Neural progenitor cell (in vitro differentiated cells): ENCODE results near the gene DCDC1. TPM values are rescaled to one million over a fixed set of nuclear protein-coding genes. Genes with fewer than 3 reads are reported as not detected.
A peak's percentile ranks its signal among the peaks of the same experiment; 100 is the strongest.

Experiments
- DNase-seq: peaks from one replicate; pipeline ENCODE4 v3.0.0-alpha.2; 2016; ENCODE audit warnings: low spot score
- H2AFZ ChIP-seq: fragments of 200-600 bp; sonication (generic); replicated peaks from 2 replicates; pipeline ENCODE4 v1.6.1; 2016; ENCODE audit warnings: antibody characterized with exemption
- H3F3A ChIP-seq: fragments of 200-600 bp; sonication (generic); 2 replicates; pipeline ENCODE4 v1.6.1; 2016; ENCODE audit warnings: antibody characterized with exemption, low read depth
- H3K27ac ChIP-seq: fragments of 200-600 bp; sonication (generic); 2 replicates; pipeline ENCODE4 v1.5.1; 2016; ENCODE audit warnings: mild to moderate bottlenecking
- H3K27me3 ChIP-seq: fragments of 200-600 bp; sonication (generic); 2 replicates; pipeline ENCODE4 v1.6.1; 2016; ENCODE audit warnings: mild to moderate bottlenecking, moderate library complexity
- H3K36me3 ChIP-seq: fragments of 200-600 bp; sonication (generic); 2 replicates; pipeline ENCODE4 v1.5.1; 2016
- H3K4me1 ChIP-seq: fragments of 200-600 bp; sonication (generic); 2 replicates; pipeline ENCODE4 v1.6.1; 2016; ENCODE audit warnings: mixed run types
- H3K4me2 ChIP-seq: fragments of 200-600 bp; sonication (generic); 2 replicates; pipeline ENCODE4 v1.6.1; 2016
- H3K4me3 ChIP-seq: fragments of 200-600 bp; sonication (generic); 2 replicates; pipeline ENCODE4 v1.5.1; 2016
- H3K79me2 ChIP-seq: fragments of 200-600 bp; sonication (generic); 2 replicates; pipeline ENCODE4 v1.6.1; 2016; ENCODE audit warnings: low read depth
- H3K9ac ChIP-seq: fragments of 200-600 bp; sonication (generic); 2 replicates; pipeline ENCODE4 v1.6.1; 2016
- H3K9me3 ChIP-seq: fragments of 200-600 bp; sonication (generic); 2 replicates; pipeline ENCODE4 v1.5.1; 2016; ENCODE audit warnings: low read depth
- H4K20me1 ChIP-seq: fragments of 200-600 bp; sonication (generic); 2 replicates; pipeline ENCODE4 v1.6.1; 2016; ENCODE audit warnings: low read depth
- H3K27ac Mint-ChIP-seq: 3 replicates; pipeline ENCODE4 v1.8.0; 2021; ENCODE audit warnings: mixed read lengths
- H3K27me3 Mint-ChIP-seq: 2 replicates; pipeline ENCODE4 v1.8.0; 2022; ENCODE audit warnings: low read depth, mild to moderate bottlenecking, inconsistent platforms, moderate library complexity, mixed read lengths; ENCODE audit not compliant: insufficient read depth
- H3K36me3 Mint-ChIP-seq: 3 replicates; pipeline ENCODE4 v1.8.0; 2021; ENCODE audit warnings: mixed read lengths
- H3K4me1 Mint-ChIP-seq: 3 replicates; pipeline ENCODE4 v1.8.0; 2021; ENCODE audit warnings: mixed read lengths
- H3K4me3 Mint-ChIP-seq: 3 replicates; pipeline ENCODE4 v1.8.0; 2021; ENCODE audit warnings: mild to moderate bottlenecking, moderate library complexity, mixed read lengths
- H3K9me3 Mint-ChIP-seq: 3 replicates; pipeline ENCODE4 v1.8.0; 2020; ENCODE audit warnings: mixed read lengths
- EZH2 ChIP-seq: fragments of 200-600 bp; sonication (generic); IDR thresholded peaks from 2 replicates; pipeline ENCODE4 v1.6.1; 2017; ENCODE audit warnings: antibody characterized with exemption, mild to moderate bottlenecking, moderate library complexity
- EZH2phosphoT487 ChIP-seq: fragments of 200-600 bp; sonication (generic); IDR thresholded peaks from 2 replicates; pipeline ENCODE4 v1.6.1; 2017; ENCODE audit warnings: antibody characterized with exemption
- total RNA-seq: library from RNA; depleted of rRNA; stranded (reverse); fragments of >200 nt; gene quantifications from 2 replicates; pipeline ENCODE4 v1.2.3, GENCODE V29; 2015; ENCODE audit warnings: low replicate concordance
- TF ChIP-seq, protein P1 (sequence below): fragments of 200-600 bp; sonication (generic); IDR thresholded peaks from 2 replicates; pipeline ENCODE4 v1.5.1; 2017; ENCODE audit warnings: antibody characterized with exemption, mild to moderate bottlenecking

The DCDC1 gene
- total RNA-seq, 1 donor from 2014 or later: 5.0 TPM

DNA sequence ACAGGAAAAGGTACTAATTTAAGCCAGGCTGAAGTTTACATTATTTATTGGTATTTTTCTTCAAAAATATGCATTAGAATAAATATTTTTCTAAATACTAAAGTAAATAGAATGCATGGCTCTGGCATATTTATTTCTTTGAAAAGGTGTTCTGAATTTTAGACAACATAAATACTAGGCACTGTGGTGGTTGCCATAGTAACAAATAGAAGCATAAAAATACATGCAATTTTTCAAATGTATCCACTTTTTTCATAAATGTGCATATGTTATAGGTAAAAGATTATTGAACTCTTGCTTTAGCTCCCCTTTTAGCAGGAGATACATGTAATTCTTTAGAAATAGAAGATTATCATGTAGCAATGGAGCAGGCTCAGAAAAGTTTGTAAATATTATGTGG is 18.4 kb downstream of the DCDC1 start:
- Histone ChIP-seq H3K27ac (no peak overlapping the region), H3K27me3 (no peaks in the 10 kb centered on the region), H2AFZ (no peak overlapping the region), H3F3A (no peaks in the 10 kb centered on the region), H4K20me1 (no peaks in the 10 kb centered on the region), H3K9ac (no peak overlapping the region), H3K4me3 (no peak overlapping the region), H3K79me2 (no peaks in the 10 kb centered on the region), H3K4me2 (no peak overlapping the region), H3K4me1 (no peaks in the 10 kb centered on the region), H3K36me3 (no peaks in the 10 kb centered on the region), H3K9me3 (no peaks in the 10 kb centered on the region)
- H3K9me3 Mint-ChIP-seq: peaks cover 5% of the 10 kb centered on the region
- no peak for DNase-seq
- no peak overlapping the region for H3K4me3 Mint-ChIP-seq
- no peaks in the 10 kb centered on the region for H3K4me1 Mint-ChIP-seq
- TF ChIP-seq, protein P1, sequence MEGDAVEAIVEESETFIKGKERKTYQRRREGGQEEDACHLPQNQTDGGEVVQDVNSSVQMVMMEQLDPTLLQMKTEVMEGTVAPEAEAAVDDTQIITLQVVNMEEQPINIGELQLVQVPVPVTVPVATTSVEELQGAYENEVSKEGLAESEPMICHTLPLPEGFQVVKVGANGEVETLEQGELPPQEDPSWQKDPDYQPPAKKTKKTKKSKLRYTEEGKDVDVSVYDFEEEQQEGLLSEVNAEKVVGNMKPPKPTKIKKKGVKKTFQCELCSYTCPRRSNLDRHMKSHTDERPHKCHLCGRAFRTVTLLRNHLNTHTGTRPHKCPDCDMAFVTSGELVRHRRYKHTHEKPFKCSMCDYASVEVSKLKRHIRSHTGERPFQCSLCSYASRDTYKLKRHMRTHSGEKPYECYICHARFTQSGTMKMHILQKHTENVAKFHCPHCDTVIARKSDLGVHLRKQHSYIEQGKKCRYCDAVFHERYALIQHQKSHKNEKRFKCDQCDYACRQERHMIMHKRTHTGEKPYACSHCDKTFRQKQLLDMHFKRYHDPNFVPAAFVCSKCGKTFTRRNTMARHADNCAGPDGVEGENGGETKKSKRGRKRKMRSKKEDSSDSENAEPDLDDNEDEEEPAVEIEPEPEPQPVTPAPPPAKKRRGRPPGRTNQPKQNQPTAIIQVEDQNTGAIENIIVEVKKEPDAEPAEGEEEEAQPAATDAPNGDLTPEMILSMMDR: no peak
- TF ChIP-seq EZH2phosphoT487: no peak
- no peak for TF ChIP-seq EZH2
- no peaks in the 10 kb centered on the region for H3K27me3 Mint-ChIP-seq
- no peak overlapping the region for H3K27ac Mint-ChIP-seq
- peaks cover 3% of the 10 kb centered on the region for H3K36me3 Mint-ChIP-seq

DNA sequence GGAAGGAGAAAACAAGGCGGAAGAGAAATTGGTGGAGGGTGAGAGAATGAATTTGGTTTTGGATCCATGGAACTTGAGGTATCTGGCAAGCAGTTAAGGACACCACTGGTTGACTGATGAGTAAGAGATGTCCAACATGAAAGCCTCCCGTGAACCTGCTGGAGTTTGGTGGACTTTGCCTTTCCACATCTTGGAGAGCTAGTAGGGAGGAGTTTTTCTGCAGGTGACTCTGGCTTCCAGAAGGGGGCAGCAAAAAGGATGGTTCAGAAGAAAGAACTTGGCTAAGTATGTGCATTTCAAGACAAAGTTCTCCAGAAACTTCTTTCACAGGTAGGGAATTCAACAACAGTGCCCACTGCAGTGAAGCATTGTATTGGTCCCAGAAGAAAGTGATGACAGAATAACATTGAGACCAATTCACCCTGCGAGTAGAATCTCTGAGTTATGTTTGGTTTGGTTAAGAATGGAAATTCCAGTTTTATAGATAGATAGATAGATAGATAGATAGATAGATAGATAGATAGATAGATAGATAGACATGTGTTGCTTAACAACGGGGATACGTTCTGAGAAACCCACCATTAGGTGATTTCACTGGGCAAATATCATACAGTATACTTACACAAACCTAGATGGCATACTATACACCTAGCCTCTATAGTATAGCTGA is 28.5 kb downstream of the DCDC1 start:
- no peak overlapping the region for H3K4me3 Mint-ChIP-seq
- H3F3A ChIP-seq: no peaks in the 10 kb centered on the region
- H3K27me3 ChIP-seq: no peaks in the 10 kb centered on the region
- DNase-seq: peak; percentile 49
- H4K20me1 ChIP-seq: no peaks in the 10 kb centered on the region
- H3K9ac ChIP-seq: no peak overlapping the region
- H3K27me3 Mint-ChIP-seq: no peaks in the 10 kb centered on the region
- H3K79me2 ChIP-seq: no peaks in the 10 kb centered on the region
- no peaks in the 10 kb centered on the region for H3K9me3 ChIP-seq
- H3K4me1 Mint-ChIP-seq: no peaks in the 10 kb centered on the region
- no peak overlapping the region for H3K27ac ChIP-seq
- peaks cover 2% of the 10 kb centered on the region for H3K36me3 Mint-ChIP-seq
- H2AFZ ChIP-seq: no peak overlapping the region
- no peaks in the 10 kb centered on the region for H3K4me1 ChIP-seq
- H3K27ac Mint-ChIP-seq: no peak overlapping the region
- no peaks in the 10 kb centered on the region for H3K36me3 ChIP-seq
- H3K4me3 ChIP-seq: no peak overlapping the region
- H3K4me2 ChIP-seq: no peak overlapping the region
- TF ChIP-seq EZH2phosphoT487: no peak
- TF ChIP-seq EZH2: no peak
- TF ChIP-seq, protein P1: peak; percentile 68
- peaks cover 2% of the 10 kb centered on the region for H3K9me3 Mint-ChIP-seq

DNA sequence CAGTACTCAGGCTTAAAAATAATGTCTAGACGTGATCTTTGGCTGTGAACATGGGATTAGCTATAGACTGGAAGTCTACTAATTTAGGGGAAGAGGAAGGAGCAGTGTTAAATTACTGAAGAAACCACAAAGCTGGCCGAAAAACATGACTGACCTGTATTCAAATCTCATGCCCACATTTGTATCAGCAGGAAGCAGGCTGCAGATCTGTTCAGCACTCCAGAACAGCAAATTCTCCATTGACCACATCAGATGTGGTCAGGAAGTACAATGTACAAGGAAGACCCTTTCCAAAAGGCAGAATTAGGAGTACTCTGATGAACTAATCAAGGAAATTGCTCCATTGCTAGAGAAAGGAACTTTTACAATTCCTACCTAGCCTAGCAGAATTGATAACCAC is 31.7 kb downstream of the DCDC1 start:
- TF ChIP-seq EZH2: no peak
- TF ChIP-seq, protein P1: no peak
- TF ChIP-seq EZH2phosphoT487: no peak
- H3K27ac Mint-ChIP-seq: no peak overlapping the region
- no peak overlapping the region for H2AFZ ChIP-seq
- no peaks in the 10 kb centered on the region for H3K27me3 ChIP-seq
- H3K9ac ChIP-seq: no peak overlapping the region
- H4K20me1 ChIP-seq: no peaks in the 10 kb centered on the region
- H3K9me3 Mint-ChIP-seq: peaks cover 19% of the 10 kb centered on the region
- no peak overlapping the region for H3K4me3 Mint-ChIP-seq
- peaks cover 2% of the 10 kb centered on the region for H3K27me3 Mint-ChIP-seq
- H3K36me3 ChIP-seq: no peaks in the 10 kb centered on the region
- DNase-seq: no peak
- no peaks in the 10 kb centered on the region for H3K4me1 ChIP-seq
- no peaks in the 10 kb centered on the region for H3K79me2 ChIP-seq
- H3K9me3 ChIP-seq: no peaks in the 10 kb centered on the region
- H3K36me3 Mint-ChIP-seq: peaks cover 24% of the 10 kb centered on the region
- H3K4me2 ChIP-seq: no peak overlapping the region
- H3K4me3 ChIP-seq: no peak overlapping the region
- no peaks in the 10 kb centered on the region for H3K4me1 Mint-ChIP-seq
- H3K27ac ChIP-seq: no peak overlapping the region
- H3F3A ChIP-seq: no peaks in the 10 kb centered on the region
